NCI-H1048 (cell line): ENCODE data around the gene RPP38.

Experiments
- DNase-seq: peaks from one replicate; lab custom pipeline; 2025; lab: John Stamatoyannopoulos, UW

The RPP38 gene

GRCh38 chr10:15097011-15097812, at the start of gene RPP38:
Gene RPP38, plus strand, starts transcription at chr10:15097355. Its CDS starts 5,960 bp downstream, at chr10:15103315.
- peak; percentile 89 for DNase-seq

DNA sequence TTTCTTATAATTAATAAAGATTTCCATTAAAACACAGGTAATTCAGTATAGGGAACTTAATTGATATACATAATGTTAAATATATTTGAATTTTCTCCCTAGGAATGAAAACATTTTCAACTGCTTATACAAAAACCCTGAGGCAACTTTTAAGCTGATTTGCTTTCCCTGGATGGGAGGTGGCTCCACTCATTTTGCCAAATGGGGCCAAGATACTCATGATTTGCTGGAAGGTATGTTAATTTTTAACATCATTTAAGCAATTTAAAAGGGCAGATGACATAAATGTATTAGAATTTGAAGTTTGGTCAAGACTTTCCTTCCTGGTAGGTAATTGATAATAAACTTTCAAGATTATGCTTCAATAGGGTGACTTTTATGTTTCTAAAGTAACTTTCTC, 47.6 kb upstream of the RPP38 start:
- DNase-seq = no peak

- DNase-seq = no peak
These were observed 45.0 kb upstream of the RPP38 start for GRCh38 chr10:15052121-15052520.

GRCh38 chr10:15053061-15053460, 44.1 kb upstream of the RPP38 start:
- DNase-seq = no peak

DNA sequence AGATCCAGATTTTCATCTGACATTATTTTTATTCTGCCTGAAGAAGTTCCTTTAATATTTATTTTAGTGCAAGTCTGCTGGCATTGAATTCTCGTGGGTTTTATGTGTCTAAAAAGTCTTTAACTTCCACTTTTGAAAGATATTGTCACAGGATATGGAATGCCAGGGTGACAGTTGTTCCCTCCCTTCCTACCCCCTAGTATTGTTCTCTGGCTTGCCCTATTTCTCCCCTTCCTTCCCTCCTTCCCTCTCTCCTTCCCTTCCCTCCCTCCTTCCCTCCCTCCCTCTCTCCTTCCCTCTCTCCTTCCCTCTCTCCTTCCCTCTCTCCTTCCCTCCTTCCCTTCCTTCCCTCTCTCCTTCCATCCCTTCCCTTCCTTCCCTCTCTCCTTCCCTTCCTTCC, 38.5 kb upstream of the RPP38 start:
- no peak for DNase-seq

- DNase-seq = no peak
These were observed 37.2 kb upstream of the RPP38 start for GRCh38 chr10:15059914-15060313.

DNA sequence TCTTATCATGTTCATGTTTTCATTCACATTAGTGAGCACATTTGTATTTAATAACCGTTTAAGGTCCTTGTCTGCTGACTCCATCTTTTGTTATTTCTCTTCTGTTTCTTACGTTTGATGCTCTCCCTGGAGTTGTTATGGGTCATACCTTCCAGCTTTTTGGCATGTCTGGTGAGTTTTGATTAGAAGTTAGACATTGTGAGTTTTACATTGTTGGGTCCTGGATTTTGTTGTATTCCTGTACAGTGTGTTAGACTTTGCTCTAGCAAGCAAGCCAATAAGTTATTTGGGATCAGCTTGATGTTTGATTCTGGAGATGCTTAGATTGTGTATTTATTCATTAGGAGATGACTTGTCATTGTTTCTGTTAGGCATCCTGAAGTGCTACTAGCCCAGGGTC, 36.5 kb upstream of the RPP38 start:
- DNase-seq = no peak

DNA sequence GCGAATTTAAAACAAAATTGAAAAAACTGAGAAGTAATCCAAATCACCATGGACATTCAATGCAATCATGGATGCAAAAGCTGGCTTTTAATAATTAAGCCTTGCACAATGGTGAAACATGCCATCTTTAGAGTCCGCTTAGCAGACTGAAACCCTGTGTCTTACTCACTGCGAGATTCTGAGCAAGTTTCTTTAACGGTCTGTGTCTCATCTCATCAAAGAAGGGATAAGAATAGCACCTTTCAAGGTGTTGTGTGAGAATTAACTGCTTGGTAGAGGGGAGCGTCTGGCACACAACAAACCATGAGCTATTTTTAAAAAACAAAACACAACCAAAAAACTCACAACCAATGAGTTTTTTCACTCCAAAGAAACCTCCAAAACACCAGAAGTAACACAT, 30.0 kb upstream of the RPP38 start:
- DNase-seq = no peak

GRCh38 chr10:15068802-15069201, 28.4 kb upstream of the RPP38 start:
- no peak for DNase-seq

GRCh38 chr10:15069230-15069629, 27.9 kb upstream of the RPP38 start:
- no peak for DNase-seq

GRCh38 chr10:15072358-15072757, 24.8 kb upstream of the RPP38 start:
- DNase-seq = no peak

- DNase-seq = no peak
These were observed 21.7 kb upstream of the RPP38 start for GRCh38 chr10:15075421-15075820.

DNA sequence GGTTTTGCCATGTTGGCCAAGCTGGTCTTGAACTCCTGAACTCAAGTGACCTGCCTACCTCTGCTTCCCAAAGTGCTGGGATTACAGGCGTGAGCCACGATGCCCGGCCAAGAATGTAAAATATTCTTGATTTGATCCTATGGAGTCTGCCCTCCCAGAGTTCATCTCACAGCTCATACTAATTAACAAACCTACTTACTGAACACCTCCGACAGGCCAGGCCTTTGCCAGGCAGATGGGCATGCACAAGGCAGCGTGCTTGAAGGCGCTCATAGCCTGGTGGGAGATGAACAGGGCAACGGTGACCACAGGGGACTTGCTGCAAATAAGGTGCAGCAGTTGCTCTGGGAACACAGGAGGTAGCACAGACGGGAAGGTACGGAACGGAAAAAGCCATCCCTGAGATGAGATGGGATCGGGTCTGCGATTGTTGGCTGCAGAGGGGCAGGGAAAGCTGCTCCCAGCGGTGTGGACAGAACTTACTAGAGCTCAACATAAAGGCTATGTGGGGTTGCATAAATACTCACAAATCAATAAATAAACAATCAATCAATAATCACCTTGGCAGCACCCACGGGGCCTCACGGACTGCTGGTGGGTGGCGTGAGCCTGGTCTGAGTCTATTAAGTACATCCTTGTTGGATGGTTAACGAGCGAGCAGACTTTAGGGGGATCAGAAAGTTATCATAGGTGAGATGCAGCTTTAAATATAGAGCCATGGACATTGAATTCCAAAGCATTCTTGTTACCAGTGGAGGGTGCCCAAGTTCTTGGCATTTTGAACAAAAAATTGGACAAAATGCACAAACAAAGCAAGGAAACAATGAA, 13.3 kb upstream of the RPP38 start:
- DNase-seq = no peak

- peak; percentile 92 for DNase-seq
These were observed 12.6 kb upstream of the RPP38 start for GRCh38 chr10:15084502-15084922.

DNA sequence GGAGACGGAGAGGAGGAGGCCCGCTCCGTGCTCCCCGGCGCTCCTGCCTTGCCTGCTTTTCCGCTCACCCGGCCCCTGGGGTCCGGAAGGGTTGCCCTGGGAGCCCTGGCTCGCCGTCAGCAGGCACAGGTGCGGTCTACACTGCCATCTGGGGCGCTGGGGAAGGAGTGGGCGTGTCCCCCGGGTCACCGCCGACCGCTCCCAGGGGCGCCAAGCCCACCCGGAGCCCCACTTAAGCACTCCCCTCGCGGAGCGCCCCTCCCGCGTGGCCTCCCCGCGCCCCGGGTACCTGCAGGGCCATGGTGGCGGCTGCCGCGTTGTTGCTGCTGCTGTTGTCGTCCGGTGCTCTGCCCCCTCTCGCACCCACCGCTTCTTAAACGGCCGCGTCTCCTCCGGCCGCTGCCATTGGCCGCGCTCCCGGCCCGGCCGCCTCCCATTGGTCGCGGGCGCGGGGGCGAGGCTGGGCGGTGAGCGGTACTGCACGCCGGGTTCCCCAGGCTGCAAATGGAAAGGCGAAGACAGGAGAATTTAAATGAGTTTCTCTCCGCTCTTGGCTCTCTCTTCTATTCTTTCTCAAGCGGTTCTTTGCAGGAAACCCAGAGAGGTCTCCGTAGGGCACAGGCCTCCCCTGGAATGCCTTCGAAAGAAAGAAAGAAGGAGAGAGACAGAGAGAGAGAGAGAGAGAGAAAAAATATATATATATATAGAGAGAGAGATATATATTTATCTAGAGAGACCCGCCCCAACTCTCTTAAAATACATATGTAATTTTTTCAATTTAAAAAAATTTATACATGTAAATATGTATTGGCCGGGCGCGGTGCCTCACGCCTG, 8.5 kb upstream of the RPP38 start, which contains the start of gene ACBD7:
Gene ACBD7, minus strand, starts transcription at position 349 of the 834 bp plus-strand sequence. Its CDS starts 48 bp downstream, at position 301.
- DNase-seq = peak; percentile 75

DNA sequence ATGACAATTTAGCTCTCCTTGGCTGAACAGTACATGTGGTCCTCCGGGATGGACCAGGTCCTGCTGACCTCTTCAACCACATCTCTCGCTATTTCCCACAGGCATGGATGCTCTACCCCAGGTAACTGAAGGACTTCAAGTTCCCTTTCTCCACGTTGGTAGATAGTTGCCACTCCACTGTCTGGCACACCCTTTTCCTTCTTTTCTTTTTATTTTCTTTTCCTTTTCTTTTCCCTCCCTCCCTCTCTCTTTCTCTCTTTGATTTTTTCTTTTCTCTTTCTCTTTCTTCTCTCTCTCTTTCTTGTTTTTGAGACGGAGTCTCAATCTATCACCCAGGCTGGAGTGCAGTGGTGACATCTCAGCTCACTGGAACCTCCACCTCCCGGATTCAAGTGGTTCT, 5.7 kb upstream of the RPP38 start:
- DNase-seq = no peak

DNA sequence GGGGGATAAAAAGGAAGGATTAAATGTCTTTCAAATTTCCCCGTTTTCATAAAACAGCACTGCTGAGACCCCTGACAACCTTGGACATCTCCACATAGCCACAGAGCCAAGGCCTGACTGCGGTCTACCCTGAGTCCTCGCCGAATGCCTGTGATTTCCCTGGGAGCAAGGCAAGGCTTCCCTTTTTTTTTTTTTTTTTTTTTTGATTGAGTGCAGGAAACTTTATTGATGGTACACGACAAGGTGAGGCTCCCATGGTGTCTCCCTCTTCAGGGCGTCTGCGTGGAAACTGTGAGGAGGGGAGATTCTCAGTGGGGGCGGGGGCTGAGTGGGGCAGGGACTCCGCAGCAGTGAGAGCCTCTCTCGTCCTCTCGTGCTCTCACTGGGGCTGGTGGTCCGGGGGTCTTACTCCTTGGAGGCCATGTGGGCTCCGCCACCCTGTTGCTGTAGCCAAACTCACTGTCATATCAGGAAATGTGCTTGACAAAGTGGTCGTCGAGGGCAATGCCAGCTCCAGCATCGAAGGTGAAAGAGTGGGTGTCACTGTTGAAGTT, 4.2 kb upstream of the RPP38 start:
- DNase-seq = no peak

GRCh38 chr10:15096661-15097010, 519 bp upstream of the RPP38 start:
- no peak for DNase-seq

- no peak for DNase-seq
These were observed 2.7 kb downstream of the RPP38 start for GRCh38 chr10:15099886-15100285.

GRCh38 chr10:15103513-15103912, 6.4 kb downstream of the RPP38 start:
- no peak for DNase-seq

DNA sequence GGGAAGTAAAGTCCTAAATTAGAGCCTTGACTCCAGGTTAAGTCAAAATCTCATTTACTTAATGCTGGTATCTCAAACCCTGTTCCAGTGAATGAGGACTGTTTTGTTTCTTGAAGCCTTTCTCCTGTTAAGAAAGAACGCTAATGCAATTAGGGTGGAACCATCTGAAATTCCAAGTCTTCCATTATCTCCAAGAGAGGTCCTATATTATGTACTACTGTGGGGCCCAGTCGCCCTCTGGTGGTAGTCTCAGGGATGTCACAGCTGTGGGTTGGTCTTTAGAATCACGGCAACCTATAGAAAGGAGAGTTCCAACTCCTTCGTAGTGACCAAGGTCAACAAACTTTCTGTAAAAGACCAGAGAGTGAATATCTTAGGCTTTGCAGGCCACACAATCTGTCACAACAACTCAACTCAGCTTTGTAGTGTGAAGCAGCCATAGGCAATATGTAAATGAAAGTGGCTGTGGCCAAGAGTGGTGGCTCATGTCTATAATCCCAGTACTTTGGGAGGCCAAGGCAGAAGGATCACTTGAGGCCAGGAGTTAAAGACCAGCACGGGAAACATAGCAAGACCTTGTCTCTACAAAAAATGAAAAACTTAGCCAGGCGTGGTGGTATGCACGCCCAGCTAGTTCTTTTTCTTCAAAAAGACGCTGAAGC, 9.3 kb downstream of the RPP38 start:
- no peak for DNase-seq
